GM12865 (cell line): ENCODE results near the gene C5orf15.

Experiments
- DNase-seq: peaks from one replicate; pipeline ENCODE4 v3.0.0; 2010; ENCODE audit warnings: low read depth
- H3K4me3 ChIP-seq: 2 replicates; pipeline ENCODE4 v1.5.1; 2011; ENCODE audit warnings: mild to moderate bottlenecking, low read depth, low read length, control low read depth
- TF ChIP-seq, protein P1 (sequence below): IDR thresholded peaks from 2 replicates; pipeline ENCODE4 v1.5.1; 2011; ENCODE audit warnings: low read length, control low read depth, low read depth, inconsistent platforms; ENCODE audit not compliant: insufficient read depth; ENCODE audit errors: missing control alignments

The C5orf15 gene

DNA sequence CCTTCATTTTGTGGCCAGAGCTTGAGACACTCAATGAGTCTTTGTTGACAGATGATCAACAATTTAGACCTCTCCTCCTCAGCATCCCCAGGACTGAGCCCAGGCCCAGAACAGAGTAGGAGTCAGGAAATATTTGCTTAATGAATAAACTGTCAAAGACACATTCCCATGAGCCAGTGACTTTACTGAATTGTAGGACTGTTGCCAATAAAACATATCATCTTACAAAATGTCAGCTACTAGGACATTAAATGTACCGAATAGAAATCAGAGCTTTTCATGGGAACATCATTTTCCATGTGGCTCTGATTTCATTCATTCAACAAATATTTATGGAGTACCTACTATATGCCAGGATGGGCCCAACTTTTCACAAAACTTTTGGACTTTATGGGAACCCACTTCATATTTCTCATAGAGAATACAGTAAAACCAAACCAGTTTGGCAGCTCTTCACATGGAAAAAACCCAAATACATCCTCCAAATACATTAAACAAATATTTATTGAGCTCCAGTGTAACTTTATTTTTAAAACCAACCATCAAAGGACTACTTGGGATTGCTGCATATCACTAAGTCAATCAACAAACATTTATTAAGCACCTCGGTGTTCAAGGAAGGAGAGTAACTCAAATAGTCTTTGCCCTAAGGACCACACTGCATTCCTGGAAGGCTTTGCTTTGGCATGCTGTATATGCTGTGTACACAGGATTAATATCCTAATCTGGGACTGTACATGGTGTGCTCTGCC is 24.9 kb upstream of the C5orf15 start:
- DNase-seq = no peak
- TF ChIP-seq, protein P1, sequence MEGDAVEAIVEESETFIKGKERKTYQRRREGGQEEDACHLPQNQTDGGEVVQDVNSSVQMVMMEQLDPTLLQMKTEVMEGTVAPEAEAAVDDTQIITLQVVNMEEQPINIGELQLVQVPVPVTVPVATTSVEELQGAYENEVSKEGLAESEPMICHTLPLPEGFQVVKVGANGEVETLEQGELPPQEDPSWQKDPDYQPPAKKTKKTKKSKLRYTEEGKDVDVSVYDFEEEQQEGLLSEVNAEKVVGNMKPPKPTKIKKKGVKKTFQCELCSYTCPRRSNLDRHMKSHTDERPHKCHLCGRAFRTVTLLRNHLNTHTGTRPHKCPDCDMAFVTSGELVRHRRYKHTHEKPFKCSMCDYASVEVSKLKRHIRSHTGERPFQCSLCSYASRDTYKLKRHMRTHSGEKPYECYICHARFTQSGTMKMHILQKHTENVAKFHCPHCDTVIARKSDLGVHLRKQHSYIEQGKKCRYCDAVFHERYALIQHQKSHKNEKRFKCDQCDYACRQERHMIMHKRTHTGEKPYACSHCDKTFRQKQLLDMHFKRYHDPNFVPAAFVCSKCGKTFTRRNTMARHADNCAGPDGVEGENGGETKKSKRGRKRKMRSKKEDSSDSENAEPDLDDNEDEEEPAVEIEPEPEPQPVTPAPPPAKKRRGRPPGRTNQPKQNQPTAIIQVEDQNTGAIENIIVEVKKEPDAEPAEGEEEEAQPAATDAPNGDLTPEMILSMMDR = no peak

GRCh38 chr5:133992429-133993155 is 24.2 kb upstream of the C5orf15 start:
- H3K4me3 ChIP-seq = no peak overlapping the region
- no peak for DNase-seq
- TF ChIP-seq, protein P1 = no peak

More for the DNA sequence above, 24.9 kb upstream of the C5orf15 start:
- no peak overlapping the region for H3K4me3 ChIP-seq

DNA sequence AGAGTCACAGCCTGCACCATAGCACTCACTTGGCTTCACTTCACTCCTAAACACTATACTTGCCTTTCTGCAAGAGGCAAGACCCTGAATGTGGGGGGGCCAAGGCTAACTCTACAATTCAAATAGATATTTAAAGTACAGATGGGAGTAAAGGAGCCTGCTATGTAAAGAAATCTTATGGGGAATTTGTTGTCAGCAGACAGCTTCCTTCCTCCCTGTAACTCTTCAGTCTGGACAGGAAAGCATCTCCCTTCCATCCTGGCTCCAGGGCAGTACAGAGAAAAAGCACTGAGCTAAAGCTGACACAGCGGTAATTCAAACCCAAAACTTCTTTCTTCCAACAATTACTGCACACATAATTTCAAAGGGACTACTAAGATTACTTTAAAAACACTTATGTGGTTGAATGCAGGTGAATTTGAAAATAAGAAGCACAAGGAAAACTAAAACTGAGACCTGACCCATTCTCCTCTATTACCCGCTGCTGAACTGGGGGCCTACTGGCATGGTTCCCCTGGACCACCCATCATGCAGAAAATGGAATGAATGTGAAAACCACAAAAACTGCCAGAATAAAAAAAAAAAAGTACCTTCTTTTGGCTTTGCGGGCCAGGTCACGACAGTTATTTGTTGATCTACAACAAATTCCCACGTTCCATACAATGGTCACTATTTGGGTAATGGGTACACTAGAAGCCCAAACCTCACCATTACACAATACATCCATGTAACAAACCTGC is 22.9 kb upstream of the C5orf15 start:
- DNase-seq = no peak
- no peak overlapping the region for H3K4me3 ChIP-seq
- TF ChIP-seq, protein P1 = no peak

- TF ChIP-seq, protein P1 = no peak
- H3K4me3 ChIP-seq = no peak overlapping the region
- no peak for DNase-seq
Observed at GRCh38 chr5:133990396-133990795, 22.0 kb upstream of the C5orf15 start.

DNA sequence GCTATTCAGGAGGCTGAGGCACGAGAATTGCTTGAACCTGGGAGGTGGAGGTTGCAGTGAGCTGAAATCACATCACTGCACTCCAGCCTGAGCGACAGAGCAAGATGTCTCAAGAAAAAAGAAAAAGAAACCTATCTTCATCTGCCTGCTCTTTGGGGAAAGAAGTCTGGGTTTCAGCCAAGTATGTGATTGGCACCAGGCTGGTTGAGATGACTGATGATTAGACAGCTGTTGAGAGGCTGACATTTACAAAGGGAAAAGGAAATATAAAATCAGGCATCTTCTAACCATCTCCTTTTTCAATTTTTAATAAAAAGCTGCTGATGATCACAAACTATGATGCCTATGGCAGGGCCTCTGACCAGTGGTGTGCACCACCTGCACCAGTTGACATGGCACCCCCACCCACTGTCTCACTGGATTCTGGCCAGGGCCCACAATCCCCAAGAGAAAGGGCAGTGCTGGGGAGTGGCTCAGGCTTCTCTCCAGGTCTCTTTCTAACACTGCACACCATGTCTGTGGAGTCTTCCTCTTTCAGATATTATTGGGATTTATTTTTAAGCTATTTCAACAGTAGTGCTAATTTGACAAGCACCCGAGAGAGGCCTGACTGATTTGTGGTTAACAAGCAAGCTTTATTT is 17.2 kb upstream of the C5orf15 start:
- no peak overlapping the region for H3K4me3 ChIP-seq
- TF ChIP-seq, protein P1 = no peak
- no peak for DNase-seq

DNA sequence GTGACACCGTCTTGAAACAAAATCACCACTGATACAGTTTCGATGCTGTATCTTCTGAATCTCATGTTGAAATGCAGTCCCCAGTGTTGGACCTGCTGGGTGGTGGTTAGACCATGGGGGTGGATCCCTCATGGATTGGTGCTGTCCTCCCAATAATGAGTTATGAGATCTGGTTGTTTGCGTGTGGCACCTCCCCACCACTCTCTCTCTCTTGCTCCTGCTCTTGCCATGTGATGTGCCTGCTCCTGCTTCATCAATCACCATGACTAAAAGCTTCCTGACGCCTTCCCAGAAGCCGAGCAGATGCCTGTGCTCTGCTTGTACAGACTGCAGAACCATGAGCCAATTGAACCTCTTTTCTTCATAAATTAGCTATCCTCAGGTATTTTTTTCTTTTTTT is 15.2 kb upstream of the C5orf15 start:
- TF ChIP-seq, protein P1 = no peak
- no peak for DNase-seq
- no peak overlapping the region for H3K4me3 ChIP-seq
